ENCODE measurements around the gene ZNF436.

DNA sequence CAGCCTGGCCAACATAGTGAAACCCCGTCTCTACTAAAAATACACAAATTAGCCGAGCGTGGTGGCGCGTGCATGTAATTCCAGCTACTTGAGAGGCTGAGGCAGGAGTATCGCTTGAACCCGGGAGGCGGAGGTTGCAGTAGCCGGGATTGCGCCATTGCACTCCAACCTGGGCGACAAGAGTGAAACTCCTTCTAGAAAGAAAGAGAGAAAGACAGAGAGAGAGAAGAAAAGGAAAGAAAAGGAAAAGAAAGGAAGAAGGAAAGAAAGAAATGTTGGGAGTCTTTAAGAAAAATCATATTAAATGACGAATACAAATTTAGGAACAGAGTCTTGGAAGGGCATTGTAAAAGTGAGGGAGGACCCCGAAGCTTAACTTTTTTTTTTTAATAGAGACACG is 23.7 kb downstream of the ZNF436 start:
- TF ChIP-seq POLR2AphosphoS5 (IDR thresholded peaks at IDR 0.05; ENCODE audit: low read depth, low read length), result no peak
- no peak for TF ChIP-seq SPI1 (IDR thresholded peaks at IDR 0.05; ENCODE audit: low read depth, low read length)
- no peak for TF ChIP-seq POLR2A (IDR thresholded peaks at IDR 0.05; ENCODE audit: low read depth, low read length)
- TF ChIP-seq POU2F2 (IDR thresholded peaks at IDR 0.05; ENCODE audit: low read depth, low read length), result no peak
- TF ChIP-seq TAF1 (IDR thresholded peaks at IDR 0.05; ENCODE audit: low read depth, low read length), result no peak

Measured in GM12891 (cell line).